ENCODE data around the gene ADCY7.

Gene ADCY7

GRCh38 chr16:50269061-50269705 is 2.8 kb downstream of the ADCY7 start:
- no peak for DNase-seq

- no peak for DNase-seq
Observed at GRCh38 chr16:50269769-50270509, 3.6 kb downstream of the ADCY7 start.

GRCh38 chr16:50270510-50271147 is 4.3 kb downstream of the ADCY7 start:
- no peak for DNase-seq

GRCh38 chr16:50271148-50272041 is 5.0 kb downstream of the ADCY7 start:
- no peak for DNase-seq

GRCh38 chr16:50272111-50272571 is 5.8 kb downstream of the ADCY7 start:
- no peak for DNase-seq

DNA sequence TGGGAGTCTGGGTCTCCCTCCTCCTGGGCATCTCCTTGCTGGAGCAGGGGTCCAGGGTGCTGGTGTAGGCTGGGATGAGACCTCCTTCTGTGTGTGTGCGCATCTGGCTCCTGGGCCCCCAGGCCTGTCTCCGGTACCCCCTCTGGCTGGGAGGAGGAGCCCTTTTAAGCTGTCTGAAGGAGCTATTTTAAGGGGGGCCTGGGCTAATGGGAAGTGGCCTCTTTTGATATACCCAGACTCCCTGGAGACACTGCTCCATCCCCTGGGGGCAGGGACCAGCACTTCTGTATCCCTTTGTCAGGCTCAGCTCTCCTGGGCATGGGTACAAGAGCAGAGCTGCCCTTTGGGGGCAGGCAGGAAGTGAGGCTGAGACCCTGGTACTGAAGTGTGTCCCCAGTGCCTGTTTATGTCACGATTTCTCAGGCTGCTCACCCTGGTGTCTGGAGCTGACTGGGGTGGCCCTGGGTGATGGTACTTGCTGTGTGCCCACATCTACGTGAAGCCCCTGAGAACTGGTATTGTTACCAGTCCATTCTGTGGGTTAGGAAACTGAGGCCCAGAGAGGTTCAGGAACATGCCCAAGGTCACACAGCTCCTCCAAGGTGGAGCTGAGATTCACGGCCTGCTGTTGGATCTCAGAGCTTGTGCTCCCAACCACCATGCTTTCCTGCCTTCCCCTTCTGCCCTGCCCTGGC is 6.5 kb downstream of the ADCY7 start:
- no peak for DNase-seq

- no peak for DNase-seq
Observed at GRCh38 chr16:50273382-50273690, 7.0 kb downstream of the ADCY7 start.

- DNase-seq = no peak
Observed at GRCh38 chr16:50273888-50274325, 7.6 kb downstream of the ADCY7 start.

DNA sequence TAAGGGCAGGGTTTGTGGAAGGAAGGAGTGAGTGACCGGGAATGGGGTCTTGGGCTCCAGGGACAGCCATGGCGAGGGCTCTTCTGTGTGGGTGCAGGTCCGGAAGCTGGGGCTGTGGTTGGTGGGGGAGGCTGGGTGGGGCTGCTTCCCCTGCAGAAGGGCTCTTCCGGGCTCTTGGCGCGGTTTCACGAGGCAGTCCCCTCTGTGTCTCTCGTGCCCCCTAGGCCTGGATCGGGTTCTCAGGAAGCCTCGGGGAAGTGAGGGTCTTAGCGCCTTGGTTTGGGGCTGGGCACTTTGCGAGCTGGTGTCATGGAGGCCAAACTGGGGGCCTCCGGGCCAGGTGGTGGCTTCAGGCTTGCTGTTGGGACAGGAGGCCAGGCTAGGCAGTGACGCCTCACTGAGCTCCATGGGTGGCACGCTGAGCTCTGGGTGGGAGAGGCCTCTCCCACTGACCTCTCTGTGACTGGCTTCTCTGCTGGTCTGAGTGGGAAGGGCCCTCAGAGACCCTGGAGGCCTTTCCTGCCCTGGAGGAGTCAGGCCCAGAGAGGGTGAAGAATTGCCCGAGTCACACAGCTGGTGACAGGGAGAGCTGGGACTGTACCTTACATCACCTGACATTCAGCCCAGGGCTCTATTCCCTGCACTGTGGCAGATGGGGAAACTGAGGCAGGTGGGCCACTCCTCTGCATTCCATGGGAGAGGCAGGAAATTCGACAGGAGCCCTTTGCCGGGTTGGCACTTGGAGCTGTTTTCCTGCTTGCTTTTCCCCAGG is 8.2 kb downstream of the ADCY7 start:
- DNase-seq = no peak

GRCh38 chr16:50275098-50275415 is 8.7 kb downstream of the ADCY7 start:
- DNase-seq = no peak

DNA sequence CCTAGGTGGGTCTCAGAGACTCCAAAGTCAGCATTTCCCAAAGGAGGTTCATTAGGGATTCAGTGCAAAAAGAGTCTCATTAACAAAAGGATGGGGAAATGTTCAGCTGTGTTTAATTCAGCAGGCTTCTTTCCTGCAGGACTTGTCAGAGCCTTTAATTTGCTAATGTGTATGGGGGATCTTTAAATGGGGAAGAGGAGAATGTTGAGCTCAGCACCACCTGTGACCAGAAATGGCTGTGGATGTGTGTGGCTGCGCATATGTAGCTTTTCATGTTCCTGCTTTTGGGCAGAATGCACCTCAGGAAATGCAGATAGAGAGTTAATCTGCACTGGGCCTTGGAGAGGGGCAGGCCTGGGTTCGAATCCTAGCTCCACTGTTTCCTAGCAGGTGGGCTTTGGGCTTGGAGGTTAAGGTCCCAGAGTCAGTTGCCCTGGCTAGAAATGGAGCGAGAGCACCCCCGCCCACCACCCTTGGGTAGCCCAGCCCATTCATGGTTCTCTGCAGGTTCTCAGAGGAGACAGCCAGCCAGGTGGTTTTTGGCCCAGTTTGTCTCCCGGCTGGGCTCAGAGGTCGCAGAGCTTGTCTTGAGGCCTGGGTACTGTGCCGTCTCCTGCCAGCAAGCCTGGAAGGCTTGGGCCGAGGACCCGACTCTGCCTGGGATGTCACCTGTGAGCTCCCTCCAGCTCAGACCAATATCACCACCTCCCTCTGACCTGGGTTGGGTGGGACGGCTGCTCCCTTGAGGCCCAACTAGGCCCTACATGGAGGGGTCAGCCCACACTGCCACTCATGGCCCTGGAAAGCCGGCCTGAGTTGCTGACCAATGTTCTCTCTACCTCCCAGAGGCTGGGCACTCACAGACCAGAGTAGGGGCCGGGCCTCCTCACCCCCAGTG is 9.3 kb downstream of the ADCY7 start:
- no peak for DNase-seq

GRCh38 chr16:50276326-50276640 is 9.9 kb downstream of the ADCY7 start:
- DNase-seq = no peak

- no peak for DNase-seq
Observed at GRCh38 chr16:50276801-50277555, 10.6 kb downstream of the ADCY7 start.

DNA sequence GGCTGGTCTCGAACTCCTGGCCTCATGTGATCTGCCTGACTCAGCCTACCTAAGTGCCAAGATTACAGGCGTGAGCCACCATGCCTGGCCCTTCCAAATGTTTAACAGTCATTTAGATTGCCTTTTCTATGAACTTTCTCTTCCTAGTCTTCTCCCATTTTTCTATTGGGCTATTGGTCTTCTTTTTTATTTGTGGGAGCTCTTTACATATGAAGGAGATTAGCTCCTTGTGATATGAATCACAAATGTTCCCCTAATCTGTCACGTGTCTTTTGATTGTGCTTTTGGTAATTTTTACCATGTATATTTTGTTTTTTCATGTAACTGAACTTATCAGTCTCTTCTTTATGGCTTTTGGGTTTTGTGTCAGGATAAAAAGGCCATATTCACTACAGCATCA is 11.9 kb downstream of the ADCY7 start:
- DNase-seq = no peak

DNA sequence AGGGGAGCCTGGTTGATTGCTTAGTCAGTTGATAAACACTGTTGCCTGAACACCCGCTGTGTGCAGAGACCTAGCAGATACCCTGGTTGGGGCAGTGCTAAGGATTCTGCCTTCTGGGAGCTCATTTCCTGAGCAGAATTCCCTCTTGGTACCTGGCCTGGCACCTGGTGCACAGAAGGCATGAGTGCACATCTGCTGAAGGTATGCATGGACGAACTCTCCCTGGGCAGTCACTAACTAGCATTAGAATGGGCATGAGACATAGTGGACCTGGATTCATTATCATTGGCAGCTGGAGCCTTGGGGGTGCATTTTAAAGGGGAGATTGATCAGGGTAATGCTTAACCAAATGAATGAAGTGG is 13.1 kb downstream of the ADCY7 start:
- DNase-seq = no peak

DNA sequence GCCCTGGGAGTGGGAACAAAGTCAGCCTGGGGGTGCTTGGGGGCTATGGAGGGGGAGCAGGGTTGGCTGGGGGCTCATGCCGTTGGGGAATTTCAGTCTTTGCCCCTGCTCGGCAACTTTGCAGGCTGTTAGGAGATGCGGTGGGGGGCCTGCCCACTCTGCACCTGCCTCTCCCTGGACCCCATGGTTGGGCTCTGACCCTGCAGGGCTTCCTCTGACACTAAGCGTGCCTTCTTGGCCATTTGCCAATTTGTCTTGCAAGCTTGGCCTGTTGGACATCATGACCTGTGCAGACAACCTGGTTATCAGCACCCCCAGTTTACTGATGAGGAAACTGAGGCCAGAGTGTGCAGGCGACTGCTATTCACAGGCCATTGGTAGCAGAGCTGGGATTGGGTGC is 14.6 kb downstream of the ADCY7 start:
- DNase-seq = no peak

DNA sequence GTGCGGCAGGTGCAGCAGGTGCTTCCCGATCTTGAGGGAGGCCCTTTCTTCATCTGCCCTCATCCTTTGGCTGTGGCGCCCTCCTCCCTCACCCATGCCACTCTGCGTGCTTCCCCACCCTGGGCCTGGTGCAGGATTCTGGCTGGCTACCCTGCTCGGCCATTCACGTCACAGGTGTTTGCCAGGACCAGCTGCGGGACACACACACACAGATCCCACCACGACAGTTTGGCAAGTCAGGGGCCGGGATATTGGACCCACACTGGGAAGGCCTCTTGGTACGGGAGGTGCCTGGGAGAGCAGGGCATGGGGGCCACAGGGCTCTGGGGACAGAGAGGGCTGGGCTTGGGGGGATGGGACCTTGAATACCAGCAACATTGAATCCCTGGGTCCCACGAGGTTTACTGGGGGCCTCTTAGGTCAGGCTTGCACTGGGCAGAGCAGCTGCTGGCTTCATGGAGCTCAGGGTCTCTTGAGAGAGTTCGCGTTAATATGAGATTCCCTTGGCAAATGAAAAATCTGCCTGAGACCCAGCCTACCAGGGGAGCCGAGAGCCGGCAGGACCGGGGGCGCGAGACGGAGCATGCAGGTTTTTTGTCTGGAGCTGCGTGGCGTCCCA is 15.1 kb downstream of the ADCY7 start:
- no peak for DNase-seq

GRCh38 chr16:50282010-50282538 is 15.7 kb downstream of the ADCY7 start:
- no peak for DNase-seq

GRCh38 chr16:50282955-50283631 is 16.7 kb downstream of the ADCY7 start:
- DNase-seq = no peak
